GM13976 (cell line): ENCODE measurements around the gene DDX53.

Experiments
- DNase-seq: peaks from one replicate; pipeline ENCODE4 v3.0.0; 2012; ENCODE audit warnings: low spot score
- in situ Hi-C: fragments of 300-500 bp; cut with MboI; formaldehyde crosslinking; loops from one replicate; pipeline ENCODE4 v1.12.0; 2022; ENCODE audit warnings: low sequenced_read_pairs, mixed read lengths, inconsistent platforms; ENCODE audit not compliant: unreplicated experiment
- TF ChIP-seq, protein P1 (sequence below): IDR thresholded peaks from 2 replicates; pipeline ENCODE4 v1.5.1; 2012; ENCODE audit warnings: borderline replicate concordance, mild to moderate bottlenecking; ENCODE audit not compliant: insufficient read depth; ENCODE audit errors: extremely low read depth, missing control alignments, control extremely low read depth

DDX53 gene

DNA sequence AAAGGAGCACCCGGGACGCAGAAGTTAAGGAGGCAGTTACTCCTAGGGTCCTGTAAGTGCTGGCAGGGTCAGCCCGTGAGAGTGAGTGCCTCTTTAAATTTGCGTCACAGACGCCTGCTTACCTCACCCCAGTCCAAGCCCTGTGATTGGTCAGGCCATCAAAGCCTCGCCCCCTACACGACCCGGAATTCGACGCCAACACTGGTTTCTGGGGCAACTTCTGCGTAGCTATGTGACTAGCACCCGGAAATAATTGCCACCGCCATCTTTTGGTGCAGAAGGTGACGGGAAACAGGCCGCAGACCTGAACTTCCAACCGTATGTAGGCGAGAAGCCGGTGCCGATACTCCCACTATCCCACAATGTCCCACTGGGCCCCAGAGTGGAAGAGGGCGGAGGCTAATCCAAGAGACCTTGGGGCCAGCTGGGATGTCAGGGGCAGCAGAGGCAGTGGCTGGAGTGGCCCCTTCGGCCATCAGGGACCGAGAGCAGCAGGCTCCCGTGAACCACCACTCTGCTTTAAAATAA lies at the start of gene DDX53:
DDX53 (plus strand) TSS at position 265 of the 528 bp plus-strand sequence; CDS start at position 363, 98 bp downstream.
- in situ Hi-C loops, result no loop called here
- TF ChIP-seq, protein P1, sequence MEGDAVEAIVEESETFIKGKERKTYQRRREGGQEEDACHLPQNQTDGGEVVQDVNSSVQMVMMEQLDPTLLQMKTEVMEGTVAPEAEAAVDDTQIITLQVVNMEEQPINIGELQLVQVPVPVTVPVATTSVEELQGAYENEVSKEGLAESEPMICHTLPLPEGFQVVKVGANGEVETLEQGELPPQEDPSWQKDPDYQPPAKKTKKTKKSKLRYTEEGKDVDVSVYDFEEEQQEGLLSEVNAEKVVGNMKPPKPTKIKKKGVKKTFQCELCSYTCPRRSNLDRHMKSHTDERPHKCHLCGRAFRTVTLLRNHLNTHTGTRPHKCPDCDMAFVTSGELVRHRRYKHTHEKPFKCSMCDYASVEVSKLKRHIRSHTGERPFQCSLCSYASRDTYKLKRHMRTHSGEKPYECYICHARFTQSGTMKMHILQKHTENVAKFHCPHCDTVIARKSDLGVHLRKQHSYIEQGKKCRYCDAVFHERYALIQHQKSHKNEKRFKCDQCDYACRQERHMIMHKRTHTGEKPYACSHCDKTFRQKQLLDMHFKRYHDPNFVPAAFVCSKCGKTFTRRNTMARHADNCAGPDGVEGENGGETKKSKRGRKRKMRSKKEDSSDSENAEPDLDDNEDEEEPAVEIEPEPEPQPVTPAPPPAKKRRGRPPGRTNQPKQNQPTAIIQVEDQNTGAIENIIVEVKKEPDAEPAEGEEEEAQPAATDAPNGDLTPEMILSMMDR, result no peak
- DNase-seq, result no peak

DNA sequence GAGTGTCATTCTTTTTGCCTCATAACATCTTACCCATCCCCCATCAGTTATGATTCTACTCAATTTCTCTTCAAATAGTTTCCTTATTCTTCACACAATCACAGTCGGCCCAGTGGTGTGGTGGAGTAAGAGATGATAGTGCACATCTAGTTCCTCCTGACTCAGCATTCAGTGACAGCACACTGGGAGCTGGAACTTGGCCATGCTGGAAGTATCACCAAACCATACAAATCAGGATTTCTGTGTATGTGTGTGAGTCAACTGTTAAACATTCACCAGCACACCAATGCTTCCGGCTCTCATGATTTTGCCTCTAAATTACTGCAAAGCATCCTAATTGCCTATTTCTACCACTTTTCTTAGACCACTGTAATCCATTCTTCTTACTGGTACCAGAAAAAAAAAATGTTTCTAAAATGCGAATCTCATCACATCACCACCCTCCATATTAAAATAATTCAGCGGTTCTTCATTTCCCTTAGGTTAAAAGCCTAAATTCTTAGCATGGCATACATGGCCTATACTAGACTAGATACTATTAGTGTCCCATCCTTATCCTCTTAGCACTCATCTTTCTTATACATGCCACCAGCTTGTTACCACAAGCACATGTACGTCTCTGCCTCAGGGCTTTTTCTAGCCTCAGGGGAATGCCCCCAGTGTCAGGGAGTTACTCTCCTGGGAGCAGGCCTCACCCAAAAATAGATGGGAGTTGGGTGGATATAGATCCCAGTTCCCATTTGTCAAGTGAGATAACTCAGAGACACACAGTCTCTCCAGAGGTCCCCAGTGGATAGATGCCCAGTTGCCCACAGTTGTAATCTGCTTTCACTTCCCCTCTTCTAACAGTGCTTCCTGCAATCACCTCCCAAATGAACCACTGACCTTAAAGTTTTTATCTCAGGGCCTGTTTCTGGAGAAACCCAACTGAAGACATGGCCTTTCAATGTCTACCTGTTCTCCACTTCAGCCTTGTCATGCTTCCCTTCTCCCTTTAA lies 49.2 kb upstream of the DDX53 start:
- TF ChIP-seq, protein P1, result no peak
- DNase-seq, result no peak
- in situ Hi-C loops, result no loop called here

- no peak for DNase-seq
- TF ChIP-seq, protein P1, result no peak
- in situ Hi-C loops, result no loop called here
These were observed 47.8 kb upstream of the DDX53 start for GRCh38 chrX:22952010-22952409.

DNA sequence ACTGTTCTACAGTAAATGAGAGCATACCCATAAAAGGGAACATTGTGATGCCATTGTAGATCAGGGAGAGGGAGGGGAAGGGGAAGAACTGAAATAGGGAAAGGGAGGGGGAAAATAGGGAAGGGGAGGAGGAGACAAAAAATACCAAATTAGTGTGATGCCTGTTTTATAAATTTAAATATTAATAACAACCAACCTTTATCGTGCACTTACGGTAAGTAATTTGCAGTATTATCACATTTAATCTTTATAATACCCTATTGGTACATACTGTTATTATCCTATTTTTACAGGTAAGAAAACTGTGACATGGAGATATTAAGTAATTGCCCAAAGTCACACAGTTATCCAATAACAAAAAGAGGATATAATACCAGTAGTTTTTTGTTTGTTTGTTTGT lies 41.5 kb upstream of the DDX53 start:
- no peak for DNase-seq
- in situ Hi-C loops, result no loop called here
- TF ChIP-seq, protein P1, result no peak

- no peak for DNase-seq
- in situ Hi-C loops, result no loop called here
- TF ChIP-seq, protein P1, result no peak
These were observed 40.4 kb upstream of the DDX53 start for GRCh38 chrX:22959204-22959920.

DNA sequence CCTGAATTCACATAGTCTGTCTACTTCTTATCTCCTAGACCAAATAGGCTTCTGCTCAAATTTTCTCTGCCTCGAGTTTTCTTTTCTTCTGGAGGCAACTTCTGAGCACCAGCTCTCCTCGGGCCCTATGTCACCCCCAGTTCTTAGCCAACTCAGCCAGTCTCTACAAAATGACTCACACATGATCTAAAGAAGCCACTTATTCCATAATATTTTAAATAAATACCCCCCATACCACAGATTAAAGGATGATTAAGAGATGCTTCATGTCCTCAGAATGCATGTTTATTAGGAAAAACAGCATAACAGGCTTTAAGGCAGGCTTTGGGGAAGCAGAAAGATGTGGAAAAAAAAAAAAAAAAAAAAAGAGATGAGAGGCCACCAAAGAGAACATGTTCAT lies 36.6 kb upstream of the DDX53 start:
- DNase-seq, result no peak
- in situ Hi-C loops, result no loop called here
- TF ChIP-seq, protein P1, result no peak
